AG09309 (cell line): ENCODE results near the gene PPFIA4.

Experiments
- DNase-seq: peaks from one replicate; pipeline ENCODE4 v3.0.0-alpha.2; 2010; ENCODE audit warnings: low read depth
- H3K4me3 ChIP-seq: 2 replicates; pipeline ENCODE4 v1.5.1; 2011; ENCODE audit warnings: mild to moderate bottlenecking, low read depth, low read length, moderate library complexity; ENCODE audit not compliant: control insufficient read depth
- CTCF ChIP-seq: IDR thresholded peaks from 2 replicates; pipeline ENCODE4 v1.5.1; 2011; ENCODE audit warnings: mild to moderate bottlenecking, low read depth, low read length, inconsistent platforms; ENCODE audit not compliant: insufficient read depth, control insufficient read depth; ENCODE audit errors: missing control alignments

PPFIA4 gene

DNA sequence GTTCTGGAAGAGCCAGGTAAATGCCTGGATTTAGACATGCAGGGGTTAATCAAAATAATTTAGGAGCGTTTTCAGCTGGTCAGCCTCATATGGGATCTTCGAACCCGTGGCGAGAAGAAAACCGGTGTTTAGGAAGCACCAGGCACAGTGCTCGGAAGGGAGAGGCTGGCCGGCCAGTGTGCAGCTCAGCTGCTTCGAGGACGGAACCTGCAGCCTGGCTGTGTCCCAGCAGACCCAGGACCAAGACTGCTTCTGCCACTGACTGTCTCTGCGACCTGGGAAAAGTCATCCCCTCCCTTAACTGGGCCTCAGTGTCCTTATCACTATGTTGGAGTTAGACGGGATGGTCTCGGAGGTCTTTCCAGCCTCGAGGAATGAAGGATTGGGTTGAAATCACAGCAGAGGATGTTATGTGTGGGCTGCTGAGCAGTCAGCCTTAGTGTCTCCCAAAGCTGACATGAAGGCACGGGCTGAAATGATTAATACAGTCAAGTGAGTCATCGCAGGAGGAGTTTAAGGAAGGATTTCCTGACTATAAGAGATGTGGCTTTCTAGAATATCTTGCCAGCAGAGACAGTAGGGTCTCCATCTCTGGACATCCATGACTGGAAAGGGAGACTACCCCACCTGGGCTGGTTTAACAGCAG lies 20.8 kb downstream of the PPFIA4 start:
- DNase-seq, result peak; percentile 46
- no peak overlapping the region for H3K4me3 ChIP-seq
- no peak for TF ChIP-seq CTCF

- no peak for DNase-seq
- no peak overlapping the region for H3K4me3 ChIP-seq
- no peak for TF ChIP-seq CTCF
These were observed 21.8 kb downstream of the PPFIA4 start for GRCh38 chr1:203048086-203048485.

DNA sequence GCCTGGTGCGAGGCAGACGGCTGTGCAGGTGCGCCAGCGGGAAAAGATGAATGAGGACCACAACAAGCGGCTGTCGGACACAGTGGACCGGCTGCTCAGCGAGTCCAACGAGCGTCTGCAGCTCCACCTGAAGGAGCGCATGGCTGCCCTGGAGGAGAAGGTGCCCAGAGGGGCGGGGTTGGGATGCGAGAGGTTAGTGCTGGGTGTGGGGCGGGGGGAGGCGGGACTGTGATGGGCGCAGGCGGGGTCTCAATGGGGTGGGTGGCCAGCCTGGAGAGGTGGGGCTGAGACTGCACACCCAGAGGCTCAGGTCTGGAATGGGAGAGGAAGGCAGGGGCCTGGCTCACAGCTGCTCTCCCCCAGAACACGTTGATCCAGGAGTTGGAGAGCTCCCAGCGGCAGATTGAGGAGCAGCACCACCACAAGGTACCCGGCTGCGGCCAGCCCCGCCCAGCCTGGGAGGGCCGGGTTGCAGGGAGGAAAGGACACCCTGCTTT lies 22.3 kb downstream of the PPFIA4 start:
- no peak overlapping the region for H3K4me3 ChIP-seq
- TF ChIP-seq CTCF, result no peak
- DNase-seq, result no peak

DNA sequence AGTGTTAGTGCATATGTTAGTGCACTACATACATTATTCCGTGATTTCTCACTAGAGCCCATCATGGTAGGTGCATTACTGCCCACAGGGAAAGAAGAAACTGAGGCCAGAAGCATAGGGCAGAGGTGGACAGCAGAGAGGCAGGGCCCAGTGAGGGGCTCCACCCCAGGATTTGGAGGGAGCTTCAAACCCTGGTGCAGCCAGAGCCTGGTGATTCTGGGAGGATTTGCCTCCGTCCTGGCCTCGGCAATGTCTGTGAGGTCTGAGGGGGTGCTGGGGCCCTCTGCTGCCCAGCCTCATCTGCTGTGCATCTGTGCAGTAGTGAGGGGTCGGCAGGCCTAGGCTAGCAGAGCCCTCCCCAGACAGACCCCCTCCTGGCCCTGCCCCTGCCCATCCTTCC lies 22.8 kb downstream of the PPFIA4 start:
- DNase-seq, result no peak
- no peak overlapping the region for H3K4me3 ChIP-seq
- no peak for TF ChIP-seq CTCF

DNA sequence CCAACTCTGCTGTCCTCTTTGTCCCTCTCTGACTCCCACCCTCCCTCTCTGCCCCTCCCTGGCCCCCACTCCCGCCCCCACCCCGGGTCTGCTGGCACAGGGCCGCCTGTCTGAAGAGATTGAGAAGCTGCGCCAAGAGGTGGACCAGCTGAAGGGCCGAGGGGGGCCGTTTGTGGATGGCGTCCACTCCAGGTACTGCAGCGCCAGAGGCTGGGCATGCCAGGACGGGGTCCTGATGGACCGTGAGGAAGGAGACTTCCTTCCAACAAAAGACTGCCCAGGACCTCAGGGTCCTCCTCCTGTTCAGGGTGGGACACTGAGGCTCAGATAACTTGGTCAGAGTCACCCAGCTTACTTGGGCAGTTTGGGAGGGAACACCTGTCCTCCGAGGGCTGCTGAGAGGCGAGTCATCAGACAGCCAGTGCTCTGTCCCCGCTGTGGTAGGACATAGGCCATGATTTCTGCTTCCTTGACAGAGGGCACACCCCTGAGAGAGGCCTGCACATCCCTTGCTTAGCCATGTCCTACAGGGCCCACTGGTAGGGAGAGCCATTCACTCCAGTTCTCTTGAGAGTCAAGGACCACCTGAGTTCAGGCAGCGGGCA lies 23.4 kb downstream of the PPFIA4 start:
- H3K4me3 ChIP-seq, result no peak overlapping the region
- DNase-seq, result no peak
- TF ChIP-seq CTCF, result no peak

GRCh38 chr1:203050826-203051225 lies 24.5 kb downstream of the PPFIA4 start:
- no peak for DNase-seq
- no peak for TF ChIP-seq CTCF
- H3K4me3 ChIP-seq, result no peak overlapping the region
